ENCODE data around the gene LUZP1.

DNA sequence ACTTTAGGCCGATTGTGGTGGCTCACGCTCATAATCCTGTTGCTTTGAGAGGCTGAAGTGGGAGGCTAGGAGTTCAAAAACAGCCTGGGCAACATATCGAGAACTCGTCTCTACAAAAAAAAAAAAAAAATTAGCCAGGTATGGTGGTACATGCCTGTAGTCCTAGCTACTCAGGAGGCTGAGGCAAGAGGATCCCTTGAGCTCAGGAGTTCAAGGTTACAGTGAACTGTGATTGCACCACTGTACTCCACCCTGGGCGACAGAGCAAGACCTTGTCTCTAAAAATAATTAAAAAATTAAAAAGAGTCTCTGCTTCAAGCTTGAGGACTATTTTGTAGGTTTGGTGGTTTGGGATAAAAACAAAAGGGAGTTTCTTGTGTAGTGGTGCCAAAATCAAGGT is 128.1 kb downstream of the LUZP1 start:
- TF ChIP-seq, protein P1, sequence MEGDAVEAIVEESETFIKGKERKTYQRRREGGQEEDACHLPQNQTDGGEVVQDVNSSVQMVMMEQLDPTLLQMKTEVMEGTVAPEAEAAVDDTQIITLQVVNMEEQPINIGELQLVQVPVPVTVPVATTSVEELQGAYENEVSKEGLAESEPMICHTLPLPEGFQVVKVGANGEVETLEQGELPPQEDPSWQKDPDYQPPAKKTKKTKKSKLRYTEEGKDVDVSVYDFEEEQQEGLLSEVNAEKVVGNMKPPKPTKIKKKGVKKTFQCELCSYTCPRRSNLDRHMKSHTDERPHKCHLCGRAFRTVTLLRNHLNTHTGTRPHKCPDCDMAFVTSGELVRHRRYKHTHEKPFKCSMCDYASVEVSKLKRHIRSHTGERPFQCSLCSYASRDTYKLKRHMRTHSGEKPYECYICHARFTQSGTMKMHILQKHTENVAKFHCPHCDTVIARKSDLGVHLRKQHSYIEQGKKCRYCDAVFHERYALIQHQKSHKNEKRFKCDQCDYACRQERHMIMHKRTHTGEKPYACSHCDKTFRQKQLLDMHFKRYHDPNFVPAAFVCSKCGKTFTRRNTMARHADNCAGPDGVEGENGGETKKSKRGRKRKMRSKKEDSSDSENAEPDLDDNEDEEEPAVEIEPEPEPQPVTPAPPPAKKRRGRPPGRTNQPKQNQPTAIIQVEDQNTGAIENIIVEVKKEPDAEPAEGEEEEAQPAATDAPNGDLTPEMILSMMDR (conservative IDR thresholded peaks at IDR 0.05 in 1 of 2, IDR thresholded peaks at IDR 0.05 in 1 of 2; ENCODE audit: low read depth in 1 of 2, low read length in 2 of 2) = no peak
- TF ChIP-seq EZH2 (IDR thresholded peaks at IDR 0.05; ENCODE audit: low read length, missing control alignments) = no peak

All from fibroblast of lung (primary cell).